GM18499 (cell line): ENCODE data around the gene SLC7A5.

Experiments used
- ATAC-seq: cut with Tn5 transposase; IDR thresholded peaks from one replicate; pipeline ENCODE4 v1.9.1; 2021; ENCODE audit warnings: moderate number of reproducible peaks; ENCODE audit not compliant: insufficient read depth, unreplicated experiment

The SLC7A5 gene

DNA sequence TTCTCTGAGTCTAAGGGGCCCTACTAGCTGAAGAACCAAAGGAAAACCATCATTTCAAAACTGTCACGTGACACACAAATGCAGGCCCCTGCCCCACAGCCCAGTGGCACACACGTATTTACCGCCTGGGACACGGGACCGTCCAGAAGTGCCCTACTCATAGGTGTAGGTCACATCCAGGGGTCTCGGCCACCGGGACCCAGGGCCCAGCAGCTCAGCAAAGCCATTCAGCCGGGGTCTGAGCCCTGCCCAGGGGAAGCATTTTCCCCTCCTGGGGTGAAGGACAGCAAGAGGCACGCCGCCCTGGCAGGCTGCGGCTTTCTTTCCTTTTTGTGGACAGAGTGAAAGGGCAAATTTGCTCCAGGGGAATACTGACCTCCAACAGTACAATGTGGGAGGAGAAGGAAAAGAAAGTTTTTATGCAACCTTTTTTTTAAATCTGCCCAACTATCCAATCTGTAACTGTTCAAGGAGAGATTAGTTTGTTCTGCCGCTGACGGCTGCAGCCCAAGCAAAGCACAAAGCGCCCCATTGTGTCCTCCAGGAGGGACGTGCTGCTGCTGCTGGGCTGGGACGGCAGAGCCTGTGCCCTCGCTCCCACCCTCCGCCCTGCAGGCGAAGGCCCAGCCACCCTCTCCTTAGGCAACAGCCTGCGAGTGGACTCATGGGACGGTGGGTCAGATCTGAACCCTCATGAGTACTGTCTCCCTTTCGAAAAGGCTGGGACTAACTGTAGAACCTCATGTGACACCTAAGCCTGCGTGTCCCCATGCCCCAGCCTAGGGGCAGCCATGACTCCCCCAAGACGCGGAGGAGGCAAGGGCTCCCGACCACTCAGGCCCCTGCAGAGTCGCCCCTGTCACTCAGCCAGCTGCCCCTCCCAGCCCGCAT is 21.3 kb downstream of the SLC7A5 start:
- no peak for ATAC-seq

GRCh38 chr16:87847467-87847784 is 21.9 kb downstream of the SLC7A5 start:
- ATAC-seq = no peak

DNA sequence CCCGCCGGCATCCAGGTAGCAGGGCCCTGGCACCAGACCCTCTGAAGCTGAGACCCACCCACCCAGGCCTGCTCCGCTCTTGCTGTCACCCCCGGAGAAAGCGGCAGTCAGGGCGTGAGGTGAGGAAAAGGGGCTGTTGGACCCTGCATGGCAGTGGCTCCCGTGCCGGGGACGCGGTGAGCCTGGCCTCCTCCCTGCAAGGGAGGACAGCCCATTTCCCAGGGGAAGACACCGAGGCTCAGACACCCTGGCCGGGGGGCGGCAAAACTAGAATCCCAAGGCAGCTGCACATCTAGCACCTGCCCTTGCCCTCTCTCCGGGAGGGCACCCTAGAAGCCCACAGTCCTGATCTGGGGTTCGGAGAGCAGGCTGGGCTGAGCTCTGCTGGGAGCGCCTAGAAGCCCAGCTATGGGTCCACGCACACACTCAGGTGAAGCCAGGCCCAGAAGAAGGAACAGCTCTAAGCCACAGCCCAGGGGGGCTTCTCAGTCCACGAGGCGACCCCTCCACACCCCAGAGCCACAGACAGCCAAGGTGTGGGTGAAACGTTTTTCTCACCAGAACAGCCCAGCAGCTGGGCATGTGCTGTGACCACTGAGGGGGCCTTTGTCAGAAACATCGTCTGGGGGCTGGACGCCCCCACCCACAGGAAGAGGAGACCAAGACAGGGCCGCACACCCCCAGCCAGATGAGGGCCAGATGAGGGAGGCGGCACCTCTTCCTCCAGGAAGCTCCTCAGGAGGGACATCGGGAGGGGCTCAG is 22.4 kb downstream of the SLC7A5 start:
- no peak for ATAC-seq

- ATAC-seq = no peak
Measured at GRCh38 chr16:87845807-87846619, 23.3 kb downstream of the SLC7A5 start.

DNA sequence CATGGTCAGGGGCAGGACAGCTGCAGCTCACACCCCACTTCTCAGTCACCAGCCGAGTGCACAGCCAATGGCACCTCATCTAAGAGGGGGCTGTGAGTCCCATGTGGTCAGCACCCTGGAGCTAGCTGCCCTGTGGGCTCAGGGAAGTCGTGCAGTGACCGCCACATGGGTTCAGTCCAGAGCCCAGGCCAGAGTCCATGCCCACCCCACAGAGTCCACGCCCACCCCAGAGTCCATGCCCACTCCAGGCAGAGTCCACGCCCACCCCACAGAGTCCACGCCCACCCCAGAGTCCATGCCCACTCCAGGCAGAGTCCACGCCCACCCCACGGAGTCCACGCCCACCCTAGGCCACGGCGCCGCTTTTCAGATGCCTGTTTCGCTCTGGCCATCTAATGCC is 24.1 kb downstream of the SLC7A5 start:
- no peak for ATAC-seq

- no peak for ATAC-seq
Measured at GRCh38 chr16:87844809-87845208, 24.5 kb downstream of the SLC7A5 start.

DNA sequence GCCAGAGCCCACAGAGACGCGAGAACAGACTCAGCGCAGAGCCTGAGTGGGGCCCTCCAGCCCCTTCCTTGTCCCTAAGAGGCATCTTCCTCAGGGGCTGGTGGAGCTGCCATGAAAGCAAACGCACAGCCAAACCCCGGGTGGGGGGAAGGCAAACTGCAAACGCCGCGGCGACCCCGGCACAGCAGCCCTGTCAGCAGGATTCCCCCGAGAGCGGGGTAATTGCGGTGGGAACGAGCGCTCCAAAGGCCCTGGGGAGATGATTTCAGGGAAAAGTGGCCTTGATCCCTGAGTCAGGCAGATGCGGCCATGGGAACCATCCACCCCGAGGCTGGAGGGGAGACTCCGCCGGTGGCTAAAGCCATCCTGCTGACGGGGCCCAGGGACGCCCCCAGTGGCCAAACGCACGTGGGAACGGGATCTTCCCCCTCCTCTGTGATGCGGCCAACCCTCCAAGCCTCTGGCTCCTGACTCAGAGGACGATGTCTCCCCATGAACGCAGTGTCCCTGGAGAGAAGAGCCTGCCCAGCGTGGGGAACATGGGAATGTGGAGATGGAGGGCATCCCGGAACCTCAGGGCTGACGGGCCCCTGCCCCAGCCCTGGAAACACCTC is 25.1 kb downstream of the SLC7A5 start:
- no peak for ATAC-seq

GRCh38 chr16:87843678-87844105 is 25.6 kb downstream of the SLC7A5 start:
- no peak for ATAC-seq

DNA sequence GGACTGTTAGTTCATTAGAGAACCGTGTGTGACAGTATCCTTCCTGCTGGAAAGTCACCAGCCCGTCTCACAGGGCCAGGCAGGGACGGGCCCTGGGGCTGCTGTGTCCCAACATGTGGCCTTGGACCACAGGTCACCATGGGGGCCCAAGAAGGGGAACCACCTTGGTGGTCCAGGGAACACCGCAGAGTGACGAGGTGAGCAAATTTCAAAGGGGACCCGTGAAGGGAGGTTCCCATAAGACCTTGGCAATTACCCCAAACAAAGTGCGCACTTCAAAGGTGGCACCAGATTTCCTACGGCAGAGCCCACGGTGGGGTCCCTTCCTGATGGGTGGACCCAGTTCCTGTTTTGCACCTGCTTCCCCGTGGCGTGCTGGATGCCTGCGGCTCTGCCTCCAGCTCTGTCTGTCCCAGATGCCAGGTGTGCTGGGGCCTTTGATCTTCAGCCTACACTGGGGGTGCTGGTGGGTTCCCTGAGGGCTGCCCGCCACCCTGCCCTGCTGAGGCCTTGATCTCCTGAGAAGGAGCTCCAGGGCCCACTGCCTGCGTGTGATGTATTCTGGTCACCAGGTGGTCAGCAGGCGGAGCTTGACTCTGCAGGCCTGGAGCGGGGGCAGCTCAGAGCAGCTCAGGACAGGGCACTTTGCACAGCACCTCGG is 27.0 kb downstream of the SLC7A5 start:
- ATAC-seq = no peak

DNA sequence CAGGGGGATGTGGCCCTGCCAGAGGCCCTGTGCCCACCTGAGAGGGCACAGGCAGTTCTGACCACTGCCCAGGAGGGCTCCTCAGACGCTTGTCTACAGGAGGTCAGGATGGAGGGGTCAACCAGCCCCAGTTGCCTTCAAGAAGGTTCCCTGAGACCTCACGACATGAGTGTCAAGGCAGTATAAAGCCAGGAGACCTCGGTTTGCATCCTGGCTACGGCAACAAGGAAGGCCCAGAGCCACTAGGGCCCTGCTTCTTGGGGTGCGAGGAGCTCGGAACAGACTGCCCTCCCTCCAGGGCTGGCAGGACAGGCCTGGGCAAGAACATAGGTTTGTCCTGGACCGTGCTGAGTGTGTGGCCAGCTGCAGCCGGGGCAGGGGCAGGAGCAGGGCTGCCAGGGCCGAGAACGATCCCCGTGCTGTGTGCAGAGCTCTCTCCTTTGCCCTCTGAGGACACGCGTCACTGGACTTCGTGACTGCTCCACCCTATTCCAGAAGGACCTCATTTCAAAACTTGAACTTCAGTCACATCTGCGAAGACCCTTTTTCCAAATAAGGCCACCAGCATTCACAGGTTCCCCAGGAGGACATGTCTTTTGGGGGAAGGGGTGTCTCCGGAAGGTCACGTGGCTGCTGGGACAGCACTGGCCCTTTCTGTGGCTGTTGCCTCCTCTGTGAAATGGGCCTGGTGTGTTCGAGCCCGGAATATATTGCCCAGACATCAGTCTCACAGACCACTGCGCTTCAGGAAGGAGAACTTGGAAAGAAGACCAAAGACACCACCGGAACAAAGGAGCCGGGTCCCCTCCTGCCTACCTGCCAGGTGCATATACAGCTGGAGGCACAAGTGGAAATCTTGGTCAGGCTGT is 27.7 kb downstream of the SLC7A5 start:
- no peak for ATAC-seq

- ATAC-seq = no peak
Measured at GRCh38 chr16:87840271-87840978, 28.9 kb downstream of the SLC7A5 start.

DNA sequence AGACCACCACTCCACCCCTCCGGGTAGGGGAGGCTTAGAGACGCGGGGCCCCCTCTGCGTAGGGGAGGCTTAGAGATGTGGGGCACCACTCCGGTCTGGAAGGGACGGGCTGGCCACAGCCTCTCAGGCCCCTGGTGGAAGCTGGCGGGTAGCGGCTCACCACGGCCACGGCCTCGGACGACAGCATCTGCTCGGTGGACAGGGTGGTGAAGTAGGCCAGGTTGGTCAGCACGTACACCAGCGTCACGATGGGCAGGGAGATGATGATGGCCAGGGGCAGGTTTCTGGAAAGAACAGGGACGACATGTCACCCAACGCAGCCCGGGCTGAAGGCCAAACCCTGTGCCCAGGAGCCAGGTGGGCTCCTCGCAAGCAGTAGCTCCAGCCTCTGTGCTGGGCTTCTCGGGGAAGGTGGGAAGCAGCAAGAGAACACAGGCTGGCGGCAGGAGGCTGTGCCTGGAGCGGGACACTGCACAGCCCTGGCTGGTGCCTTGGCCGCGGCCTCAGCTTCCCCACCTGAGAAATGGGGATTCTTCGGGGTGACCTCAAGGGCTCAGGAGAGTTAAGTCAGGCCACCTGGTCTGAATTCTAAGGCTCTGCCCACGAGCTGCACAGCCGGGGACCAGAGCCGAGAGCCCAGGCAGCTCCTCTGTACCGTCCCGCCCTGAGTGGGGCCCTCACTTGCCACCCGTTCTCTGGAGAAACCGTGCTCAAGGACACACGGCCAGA is 29.6 kb downstream of the SLC7A5 start:
- no peak for ATAC-seq

DNA sequence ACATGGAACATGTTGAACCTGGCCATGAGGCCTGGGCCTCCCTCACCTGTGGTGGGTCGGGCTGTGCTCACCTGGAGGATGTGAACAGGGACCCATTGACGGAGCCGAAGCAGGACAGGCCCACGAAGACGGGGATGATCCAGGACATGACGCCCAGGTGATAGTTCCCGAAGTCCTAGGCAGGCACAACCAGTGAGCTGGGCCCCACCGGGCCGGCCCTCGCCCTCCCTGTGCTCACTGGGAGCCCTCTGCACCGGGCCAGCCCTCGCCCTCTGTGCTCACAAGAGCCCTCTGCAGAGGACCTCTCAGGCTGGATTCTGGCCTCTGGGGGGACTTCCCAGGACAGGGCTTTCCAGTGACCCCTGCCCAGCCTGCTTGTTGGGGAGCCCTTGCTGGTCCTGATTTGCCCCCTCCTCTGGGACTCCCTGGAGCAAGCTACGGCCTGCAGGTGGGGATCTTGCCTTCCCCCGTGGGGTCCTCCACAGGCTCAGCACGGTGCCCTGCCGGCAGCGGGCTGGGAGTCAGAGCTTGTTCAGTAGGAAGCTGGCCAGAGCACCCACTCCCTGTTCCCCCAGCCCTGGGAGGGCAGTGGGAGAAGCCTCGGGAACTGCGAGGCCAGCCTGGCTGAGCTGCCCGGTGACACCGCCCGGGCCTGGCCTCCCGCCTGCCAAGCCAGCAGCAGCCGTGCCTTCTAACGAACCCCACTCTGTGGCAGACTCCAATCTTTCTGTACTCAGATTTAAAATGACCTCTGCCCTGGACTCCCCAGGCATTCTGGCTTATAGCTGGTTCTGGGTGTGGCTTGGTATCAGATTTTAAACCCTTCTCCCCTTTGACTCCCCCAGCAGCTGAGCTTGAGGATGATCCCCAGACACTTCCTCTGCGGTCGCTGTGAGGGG is 30.4 kb downstream of the SLC7A5 start:
- no peak for ATAC-seq

GRCh38 chr16:87837627-87838289 is 31.5 kb downstream of the SLC7A5 start:
- ATAC-seq = no peak

DNA sequence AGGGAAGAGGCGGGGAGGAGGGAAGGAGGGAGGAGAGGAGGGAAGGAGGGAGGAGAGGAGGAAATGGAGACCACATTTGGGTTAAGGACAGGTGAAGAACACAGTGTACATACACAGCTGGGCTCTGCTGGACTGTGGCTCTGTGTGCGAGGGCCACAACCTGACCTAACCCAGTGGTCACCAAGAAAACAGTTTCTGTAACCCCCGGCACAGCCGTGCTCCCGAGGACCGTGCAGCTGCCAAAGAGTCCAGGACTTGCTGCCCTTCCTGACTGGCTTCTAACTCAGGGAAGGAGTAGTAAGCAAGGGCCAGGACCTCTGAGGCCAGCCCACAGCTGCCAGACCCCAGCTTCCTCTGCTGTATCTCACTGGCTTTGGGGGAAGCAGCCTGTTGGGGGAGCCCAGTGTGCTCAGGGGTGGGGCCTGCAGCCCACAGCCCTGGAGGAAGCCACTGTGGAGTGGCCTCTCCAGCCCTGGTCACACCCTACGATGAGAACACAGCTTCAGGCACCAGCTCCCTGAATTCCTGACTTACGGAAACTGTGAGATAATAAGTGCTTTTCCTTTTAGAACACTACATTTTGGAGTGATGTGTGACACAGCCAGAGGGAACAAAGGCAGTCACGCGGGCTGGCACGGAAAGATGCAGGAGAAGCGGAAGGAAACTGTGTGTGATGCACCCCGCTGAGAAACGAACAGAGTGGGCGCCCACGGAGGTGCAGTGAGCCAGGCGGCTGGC is 32.3 kb downstream of the SLC7A5 start:
- no peak for ATAC-seq
